K562 (cell line): ENCODE data around the gene SVEP1. TPM values are rescaled to one million over a fixed set of nuclear protein-coding genes. Genes with fewer than 3 reads are reported as not detected.
A peak's percentile ranks its signal among the peaks of the same experiment; 100 is the strongest.

Source experiments
- ATF1 ChIP-seq, 2 experiments: fragments of 450-650 bp in 1 of 2; IDR thresholded peaks; 2 replicates each; pipeline ENCODE4 v1.6.1; 2016; ENCODE audit warnings: missing compliant biosample characterization in 1 of 2, missing genetic modification characterization in 1 of 2
- ATF7 ChIP-seq: fragments of 450-650 bp; IDR thresholded peaks from 2 replicates; pipeline ENCODE4 v1.7.1; 2014; ENCODE audit warnings: mild to moderate bottlenecking, moderate library complexity
- C11orf30 ChIP-seq: fragments of 450-650 bp; IDR thresholded peaks from 2 replicates; pipeline ENCODE4 v1.6.1; 2016; ENCODE audit warnings: low read depth, mild to moderate bottlenecking
- ETV5 ChIP-seq: sonication (generic); formaldehyde crosslinking; IDR thresholded peaks from 2 replicates; pipeline ENCODE4 v1.4.0; 2020; ENCODE audit warnings: low read depth, mild to moderate bottlenecking, missing genetic modification reagents
- L3MBTL2 ChIP-seq: fragments of 450-650 bp; IDR thresholded peaks from 2 replicates; pipeline ENCODE4 v1.6.1; 2016; ENCODE audit warnings: mild to moderate bottlenecking, moderate library complexity
- MXI1 ChIP-seq: IDR thresholded peaks from 2 replicates; pipeline ENCODE4 v1.6.1; 2011; ENCODE audit warnings: low read depth, mild to moderate bottlenecking, improper control_type of control experiment, low read length
- MYNN ChIP-seq, 2 experiments: sonication (generic); formaldehyde crosslinking in 1 of 2; IDR thresholded peaks; 2 replicates each; pipeline versions ENCODE4 v1.5.0 to v1.6.1; 2016 to 2020; ENCODE audit warnings: antibody characterized with exemption in 1 of 2, missing genetic modification reagents in 1 of 2
- NR0B1 ChIP-seq: fragments of 450-650 bp; IDR thresholded peaks from one replicate; pipeline ENCODE4 v1.6.1; 2018; ENCODE audit warnings: mild to moderate bottlenecking, moderate library complexity; ENCODE audit not compliant: partially characterized antibody
- NR2C1 ChIP-seq, 2 experiments: fragments of 450-650 bp; IDR thresholded peaks; 2 replicates each; pipeline ENCODE4 v1.6.1; 2017; ENCODE audit warnings: mild to moderate bottlenecking in 2 of 2, antibody characterized with exemption in 1 of 2, inconsistent platforms in 1 of 2, missing compliant biosample characterization in 1 of 2, missing genetic modification characterization in 1 of 2
- PHF8 ChIP-seq: fragments of 200-600 bp; sonication (generic); IDR thresholded peaks from 2 replicates; pipeline ENCODE4 v1.6.1; 2012; ENCODE audit warnings: mixed run types, mild to moderate bottlenecking, inconsistent platforms, low read length, moderate library complexity, borderline replicate concordance
- TGIF2 ChIP-seq: sonication (generic); formaldehyde crosslinking; IDR thresholded peaks from 2 replicates; pipeline ENCODE4 v1.8.1; 2022; ENCODE audit warnings: mild to moderate bottlenecking, missing genetic modification reagents, moderate library complexity
- ZFP30 ChIP-seq: fragments of 250-450 bp; sonication (Bioruptor Pico); IDR thresholded peaks from 2 replicates; pipeline ENCODE4 v1.8.0; 2022; ENCODE audit warnings: moderate library complexity, mild to moderate bottlenecking, inconsistent platforms, borderline replicate concordance
- ZNF140 ChIP-seq: fragments of 250-450 bp; sonication (Bioruptor Pico); IDR thresholded peaks from 2 replicates; pipeline ENCODE4 v1.8.0; 2021; ENCODE audit warnings: moderate library complexity, mild to moderate bottlenecking, inconsistent platforms
- ZNF217 ChIP-seq: sonication (generic); formaldehyde crosslinking; IDR thresholded peaks from 2 replicates; pipeline ENCODE4 v1.8.0; 2022; ENCODE audit warnings: mild to moderate bottlenecking, missing genetic modification reagents
- ZNF354B ChIP-seq: fragments of 250-450 bp; sonication (Bioruptor Pico); IDR thresholded peaks from 2 replicates; pipeline ENCODE4 v1.4.0; 2020
- ZNF668 ChIP-seq: fragments of 250-450 bp; sonication (Bioruptor Pico); IDR thresholded peaks from 2 replicates; pipeline ENCODE4 v1.8.0; 2022; ENCODE audit warnings: mild to moderate bottlenecking, inconsistent platforms
- polyA plus RNA-seq, 8 experiments: library from polyadenylated mRNA; depleted of rRNA in 4 of 8; stranded (reverse) in 5 of 8; unstranded in 3 of 8; fragments of >200 nt; fragmentation: Nextera tagmentation in 2 of 8; fragmentation: Illumina TruSeq in 1 of 8; extraction: Ambion mirVana in 2 of 8; extraction: Trizol in 1 of 8; gene quantifications; 2 replicates each; pipeline versions ENCODE4 v1.2.1 to v1.2.3, GENCODE V29; 2011 to 2014; ENCODE audit warnings: inconsistent platforms in 1 of 8, missing spikeins in 1 of 8
- total RNA-seq, 7 experiments: library from RNA; depleted of rRNA in 6 of 7; stranded (reverse); fragments of >200 nt in 6 of 7; fragmentation: Illumina TruSeq in 2 of 7; extraction: Trizol in 2 of 7; gene quantifications; 2 replicates each; pipeline versions ENCODE4 v1.2.1 to v1.2.3, GENCODE V29; 2011 to 2021; ENCODE audit warnings: low replicate concordance in 1 of 7
- TF ChIP-seq, protein P1 (sequence below): fragments of 250-450 bp; sonication (Bioruptor Pico); IDR thresholded peaks from 2 replicates; pipeline ENCODE4 v1.5.1; 2021; ENCODE audit warnings: mild to moderate bottlenecking
- TF ChIP-seq, protein P2 (sequence below): sonication (generic); formaldehyde crosslinking; IDR thresholded peaks from 2 replicates; pipeline ENCODE4 v1.8.0; 2022; ENCODE audit warnings: mild to moderate bottlenecking, low read depth, missing genetic modification reagents
- TF ChIP-seq, protein P3 (sequence below): fragments of 450-650 bp; IDR thresholded peaks from 2 replicates; pipeline ENCODE4 v1.6.1; 2016; ENCODE audit warnings: borderline replicate concordance

Gene SVEP1
- total and polyA plus RNA-seq, 9 of the 15 experiments (the other 6 are each of a cell fraction or from before 2014, with no cell fraction given) = 0.20 to 0.84 (median 0.43) TPM

GRCh38 chr9:110371411-110372007 lies 208.0 kb downstream of the SVEP1 start (continued):
- no peak for TF ChIP-seq NR0B1
- TF ChIP-seq NR2C1 (IDR thresholded peaks at IDR 0.05) = no peak; the same call in 1 of the 2 replicates
- TF ChIP-seq NR2C1 (tag; IDR thresholded peaks at IDR 0.05) = peak; percentile 66
- TF ChIP-seq ZNF354B (CRISPR knock-in tag) = no peak; the same call in 1 of the 2 replicates
- no peak for TF ChIP-seq ZFP30 (CRISPR knock-in tag)
- peak; percentile 84; the same call in 1 of the 2 replicates for TF ChIP-seq ZNF668 (CRISPR knock-in tag)
- TF ChIP-seq, protein P1, sequence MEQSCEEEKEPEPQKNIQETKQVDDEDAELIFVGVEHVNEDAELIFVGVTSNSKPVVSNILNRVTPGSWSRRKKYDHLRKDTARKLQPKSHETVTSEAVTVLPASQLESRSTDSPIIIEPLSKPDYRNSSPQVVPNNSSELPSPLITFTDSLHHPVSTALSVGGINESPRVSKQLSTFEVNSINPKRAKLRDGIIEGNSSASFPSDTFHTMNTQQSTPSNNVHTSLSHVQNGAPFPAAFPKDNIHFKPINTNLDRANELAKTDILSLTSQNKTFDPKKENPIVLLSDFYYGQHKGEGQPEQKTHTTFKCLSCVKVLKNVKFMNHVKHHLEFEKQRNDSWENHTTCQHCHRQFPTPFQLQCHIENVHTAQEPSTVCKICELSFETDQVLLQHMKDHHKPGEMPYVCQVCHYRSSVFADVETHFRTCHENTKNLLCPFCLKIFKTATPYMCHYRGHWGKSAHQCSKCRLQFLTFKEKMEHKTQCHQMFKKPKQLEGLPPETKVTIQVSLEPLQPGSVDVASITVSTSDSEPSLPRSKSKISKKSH (CRISPR knock-in tag) = no peak
- TF ChIP-seq, protein P2, sequence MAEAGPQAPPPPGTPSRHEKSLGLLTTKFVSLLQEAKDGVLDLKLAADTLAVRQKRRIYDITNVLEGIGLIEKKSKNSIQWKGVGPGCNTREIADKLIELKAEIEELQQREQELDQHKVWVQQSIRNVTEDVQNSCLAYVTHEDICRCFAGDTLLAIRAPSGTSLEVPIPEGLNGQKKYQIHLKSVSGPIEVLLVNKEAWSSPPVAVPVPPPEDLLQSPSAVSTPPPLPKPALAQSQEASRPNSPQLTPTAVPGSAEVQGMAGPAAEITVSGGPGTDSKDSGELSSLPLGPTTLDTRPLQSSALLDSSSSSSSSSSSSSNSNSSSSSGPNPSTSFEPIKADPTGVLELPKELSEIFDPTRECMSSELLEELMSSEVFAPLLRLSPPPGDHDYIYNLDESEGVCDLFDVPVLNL = no peak
- no peak for TF ChIP-seq PHF8
- no peak for TF ChIP-seq L3MBTL2
- TF ChIP-seq MXI1 = peak; percentile 44; the same call in 1 of the 2 replicates
- no peak for TF ChIP-seq ZNF217 (CRISPR knock-in tag)
- TF ChIP-seq MYNN (IDR thresholded peaks at IDR 0.05) = peak; percentile 77; the same call in 1 of the 2 replicates
- TF ChIP-seq MYNN (CRISPR knock-in tag; IDR thresholded peaks at IDR 0.05) = no peak
- TF ChIP-seq, protein P3, sequence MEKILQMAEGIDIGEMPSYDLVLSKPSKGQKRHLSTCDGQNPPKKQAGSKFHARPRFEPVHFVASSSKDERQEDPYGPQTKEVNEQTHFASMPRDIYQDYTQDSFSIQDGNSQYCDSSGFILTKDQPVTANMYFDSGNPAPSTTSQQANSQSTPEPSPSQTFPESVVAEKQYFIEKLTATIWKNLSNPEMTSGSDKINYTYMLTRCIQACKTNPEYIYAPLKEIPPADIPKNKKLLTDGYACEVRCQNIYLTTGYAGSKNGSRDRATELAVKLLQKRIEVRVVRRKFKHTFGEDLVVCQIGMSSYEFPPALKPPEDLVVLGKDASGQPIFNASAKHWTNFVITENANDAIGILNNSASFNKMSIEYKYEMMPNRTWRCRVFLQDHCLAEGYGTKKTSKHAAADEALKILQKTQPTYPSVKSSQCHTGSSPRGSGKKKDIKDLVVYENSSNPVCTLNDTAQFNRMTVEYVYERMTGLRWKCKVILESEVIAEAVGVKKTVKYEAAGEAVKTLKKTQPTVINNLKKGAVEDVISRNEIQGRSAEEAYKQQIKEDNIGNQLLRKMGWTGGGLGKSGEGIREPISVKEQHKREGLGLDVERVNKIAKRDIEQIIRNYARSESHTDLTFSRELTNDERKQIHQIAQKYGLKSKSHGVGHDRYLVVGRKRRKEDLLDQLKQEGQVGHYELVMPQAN = no peak; the same call in 1 of the 2 replicates
- no peak for TF ChIP-seq ETV5 (CRISPR knock-in tag)
- TF ChIP-seq C11orf30 = no peak
- no peak for TF ChIP-seq ATF1 (CRISPR knock-in tag; IDR thresholded peaks at IDR 0.05)
- peak; percentile 66 for TF ChIP-seq ATF1 (tag; IDR thresholded peaks at IDR 0.05)
- no peak for TF ChIP-seq TGIF2 (CRISPR knock-in tag)
- peak; percentile 70; the same call in 1 of the 2 replicates for TF ChIP-seq ATF7
- TF ChIP-seq ZNF140 = no peak
